ENCODE measurements around the gene SMIM27.

SMIM27 gene

GRCh38 chr9:32550150-32550561 lies 2.0 kb upstream of the SMIM27 start:
- peak overlapping the region; percentile 69 to 96 (median 87) for H3K4me3 ChIP-seq
- H3K9ac ChIP-seq, result peak overlapping the region; percentile 88 to 97 (median 94)
- H3K27me3 ChIP-seq, result no peaks in the 10 kb centered on the region
- H3K4me1 ChIP-seq, result peaks cover 34 to 40% (median 36%) of the 10 kb centered on the region in 10 experiments
- H3K4me2 ChIP-seq, result peak overlapping the region; percentile 83 to 95 (median 93)
- TF ChIP-seq Cebpa-rat (IDR thresholded peaks at IDR 0.05), result no peak
- peaks cover 53 to 63% (median 56%) of the 10 kb centered on the region in 11 experiments for H4K20me1 ChIP-seq
- H3K27ac ChIP-seq, result peak overlapping the region; percentile 36 to 98 (median 95); a peak in 21 of 22 replicates
- H3K9me3 ChIP-seq (replicated peaks in 1 of 11), result no peaks in the 10 kb centered on the region
- peaks cover 14 to 41% (median 33%) of the 10 kb centered on the region in 11 experiments for H3K36me3 ChIP-seq

- Histone ChIP-seq H3K4me1 (peaks cover 34 to 42% (median 38%) of the 10 kb centered on the region in 10 experiments), H3K9ac (peak overlapping the region; percentile 88 to 97 (median 94)), H3K9me3 (replicated peaks in 1 of 11) (no peaks in the 10 kb centered on the region), H4K20me1 (peaks cover 47 to 57% (median 50%) of the 10 kb centered on the region in 11 experiments), H3K36me3 (peaks cover 17 to 38% (median 32%) of the 10 kb centered on the region in 11 experiments), H3K4me3 (peak overlapping the region; percentile 69 to 96 (median 87)), H3K27me3 (no peaks in the 10 kb centered on the region), H3K27ac (peak overlapping the region; percentile 86 to 98 (median 95)), H3K4me2 (peak overlapping the region; percentile 83 to 95 (median 93))
- no peak for TF ChIP-seq Cebpa-rat (IDR thresholded peaks at IDR 0.05)
Measured at GRCh38 chr9:32550562-32551275, 1.4 kb upstream of the SMIM27 start.

GRCh38 chr9:32551276-32552051 lies 663 bp upstream of the SMIM27 start:
- Histone ChIP-seq H3K27ac (peak overlapping the region; percentile 86 to 98 (median 95)), H3K27me3 (no peaks in the 10 kb centered on the region), H3K4me3 (peak overlapping the region; percentile 69 to 96 (median 87)), H3K9ac (peak overlapping the region; percentile 88 to 97 (median 94)), H3K4me2 (peak overlapping the region; percentile 83 to 95 (median 93)), H4K20me1 (peaks cover 41 to 50% (median 43%) of the 10 kb centered on the region in 11 experiments), H3K36me3 (peaks cover 16 to 36% (median 29%) of the 10 kb centered on the region in 11 experiments), H3K4me1 (peaks cover 34 to 46% (median 39%) of the 10 kb centered on the region in 10 experiments), H3K9me3 (replicated peaks in 1 of 11) (no peaks in the 10 kb centered on the region)
- TF ChIP-seq Cebpa-rat (IDR thresholded peaks at IDR 0.05), result no peak

- peaks cover 16 to 29% (median 17%) of the 10 kb centered on the region in 11 experiments for H4K20me1 ChIP-seq
- H3K36me3 ChIP-seq, result peaks cover 2 to 12% (median 5%) of the 10 kb centered on the region in 11 experiments; a peak in 14 of 22 replicates
- H3K9ac ChIP-seq, result peak overlapping the region in 7 of 11 experiments; percentile 0 to 93 (median 15); a peak in 7 of 22 replicates
- H3K27ac ChIP-seq, result peak overlapping the region in 8 of 11 experiments; percentile 24 to 97 (median 93); a peak in 14 of 22 replicates
- peak overlapping the region in 1 of 10 experiments; percentile 11; a peak in 1 of 20 replicates for H3K4me3 ChIP-seq
- TF ChIP-seq Cebpa-rat (IDR thresholded peaks at IDR 0.05), result peak in 10 of 11 experiments; percentile 31 to 97 (median 90); a peak in 18 of 22 replicates
- H3K4me2 ChIP-seq, result peak overlapping the region; percentile 69 to 94 (median 84); a peak in 20 of 22 replicates
- H3K27me3 ChIP-seq, result no peaks in the 10 kb centered on the region
- no peaks in the 10 kb centered on the region for H3K9me3 ChIP-seq (replicated peaks in 1 of 11)
- peaks cover 31 to 58% (median 47%) of the 10 kb centered on the region in 10 experiments for H3K4me1 ChIP-seq
Measured at GRCh38 chr9:32554107-32554506, 2.0 kb downstream of the SMIM27 start.

GRCh38 chr9:32554591-32554990 lies 2.5 kb downstream of the SMIM27 start:
- H3K9ac ChIP-seq, result peak overlapping the region in 6 of 11 experiments; percentile 0 to 19 (median 13); a peak in 6 of 22 replicates
- peak overlapping the region; percentile 69 to 94 (median 84); a peak in 20 of 22 replicates for H3K4me2 ChIP-seq
- no peaks in the 10 kb centered on the region for H3K27me3 ChIP-seq
- TF ChIP-seq Cebpa-rat (IDR thresholded peaks at IDR 0.05), result no peak
- H3K4me3 ChIP-seq, result no peak overlapping the region
- no peaks in the 10 kb centered on the region for H3K9me3 ChIP-seq (replicated peaks in 1 of 11)
- peak overlapping the region in 8 of 11 experiments; percentile 24 to 95 (median 72); a peak in 15 of 22 replicates for H3K27ac ChIP-seq
- peaks cover 11 to 27% (median 12%) of the 10 kb centered on the region in 11 experiments; a peak in 20 of 22 replicates for H4K20me1 ChIP-seq
- H3K4me1 ChIP-seq, result peaks cover 26 to 58% (median 43%) of the 10 kb centered on the region in 10 experiments
- H3K36me3 ChIP-seq, result peaks cover 0 to 8% (median 3%) of the 10 kb centered on the region in 11 experiments; a peak in 3 of 22 replicates

GRCh38 chr9:32558408-32558934 lies 6.3 kb downstream of the SMIM27 start:
- Histone ChIP-seq H3K27ac (peak overlapping the region in 8 of 11 experiments; percentile 2 to 64 (median 30); a peak in 10 of 22 replicates), H3K27me3 (no peaks in the 10 kb centered on the region), H3K9me3 (replicated peaks in 1 of 11) (no peaks in the 10 kb centered on the region), H3K4me1 (peaks cover 15 to 50% (median 32%) of the 10 kb centered on the region in 10 experiments), H3K9ac (peak overlapping the region in 3 of 11 experiments; percentile 31 to 46 (median 35); a peak in 4 of 22 replicates), H3K4me2 (peak overlapping the region in 5 of 11 experiments; percentile 14 to 67 (median 52); a peak in 7 of 22 replicates), H3K4me3 (no peak overlapping the region), H3K36me3 (peaks cover 0 to 25% (median 3%) of the 10 kb centered on the region in 11 experiments; a peak in 4 of 22 replicates), H4K20me1 (peaks cover 0 to 25% (median 0%) of the 10 kb centered on the region in 11 experiments; a peak in 3 of 22 replicates)
- no peak for TF ChIP-seq Cebpa-rat (IDR thresholded peaks at IDR 0.05)

- Histone ChIP-seq H3K4me1 (peaks cover under 1 to 4% (median 3%) of the 10 kb centered on the region in 10 experiments; a peak in 12 of 20 replicates), H4K20me1 (peaks cover 0 to 53% (median 25%) of the 10 kb centered on the region in 11 experiments; a peak in 16 of 22 replicates), H3K4me2 (no peak overlapping the region), H3K27ac (no peak overlapping the region), H3K9ac (no peak overlapping the region), H3K4me3 (no peak overlapping the region), H3K27me3 (no peaks in the 10 kb centered on the region), H3K9me3 (replicated peaks in 1 of 11) (no peaks in the 10 kb centered on the region), H3K36me3 (peaks cover 40 to 87% (median 56%) of the 10 kb centered on the region in 11 experiments)
- no peak for TF ChIP-seq Cebpa-rat (IDR thresholded peaks at IDR 0.05)
Measured at GRCh38 chr9:32565967-32566366, 13.8 kb downstream of the SMIM27 start.

- Histone ChIP-seq H3K4me2 (no peak overlapping the region), H4K20me1 (peaks cover 0 to 61% (median 25%) of the 10 kb centered on the region in 11 experiments; a peak in 17 of 22 replicates), H3K4me3 (no peak overlapping the region), H3K9me3 (replicated peaks in 1 of 11) (no peaks in the 10 kb centered on the region), H3K27me3 (no peaks in the 10 kb centered on the region), H3K4me1 (peaks cover 9 to 12% (median 10%) of the 10 kb centered on the region in 10 experiments; a peak in 19 of 20 replicates), H3K27ac (no peak overlapping the region), H3K9ac (no peak overlapping the region), H3K36me3 (peaks cover 40 to 80% (median 56%) of the 10 kb centered on the region in 11 experiments)
- no peak for TF ChIP-seq Cebpa-rat (IDR thresholded peaks at IDR 0.05)
Measured at GRCh38 chr9:32566770-32567169, 14.6 kb downstream of the SMIM27 start.
